HG03045 (cell line): Measurements from ENCODE around the gene ME3.
A peak's percentile ranks its signal among the peaks of the same experiment; 100 is the strongest.

Experiments
- ATAC-seq: cut with Tn5 transposase; IDR thresholded peaks from one replicate; pipeline ENCODE4 v1.9.1; 2021; ENCODE audit warnings: mild to moderate bottlenecking, moderate library complexity; ENCODE audit not compliant: unreplicated experiment

The ME3 gene

GRCh38 chr11:86519064-86519911, 153.1 kb downstream of the ME3 start:
- ATAC-seq: no peak

- no peak for ATAC-seq
Measured at GRCh38 chr11:86518211-86518610, 154.2 kb downstream of the ME3 start.

GRCh38 chr11:86517557-86517956, 154.9 kb downstream of the ME3 start:
- ATAC-seq: no peak

GRCh38 chr11:86515297-86516094, 156.9 kb downstream of the ME3 start:
- ATAC-seq: no peak

- no peak for ATAC-seq
Measured at GRCh38 chr11:86514453-86514852, 158.0 kb downstream of the ME3 start.

GRCh38 chr11:86513746-86514373, 158.6 kb downstream of the ME3 start:
- ATAC-seq: no peak

- no peak for ATAC-seq
Measured at GRCh38 chr11:86513138-86513537, 159.3 kb downstream of the ME3 start.

- peak; percentile 68 for ATAC-seq
Measured at GRCh38 chr11:86511086-86511551, 161.3 kb downstream of the ME3 start.

GRCh38 chr11:86510674-86511073, 161.7 kb downstream of the ME3 start:
- ATAC-seq: no peak

GRCh38 chr11:86510097-86510496, 162.3 kb downstream of the ME3 start:
- no peak for ATAC-seq

GRCh38 chr11:86509588-86509974, 162.8 kb downstream of the ME3 start:
- ATAC-seq: no peak

GRCh38 chr11:86508604-86509587, 163.5 kb downstream of the ME3 start:
- ATAC-seq: no peak

GRCh38 chr11:86507249-86507845, 165.1 kb downstream of the ME3 start:
- no peak for ATAC-seq

GRCh38 chr11:86506235-86506634, 166.2 kb downstream of the ME3 start:
- ATAC-seq: no peak

GRCh38 chr11:86503131-86503530, 169.3 kb downstream of the ME3 start:
- ATAC-seq: no peak

GRCh38 chr11:86502137-86502642, 170.2 kb downstream of the ME3 start:
- no peak for ATAC-seq

GRCh38 chr11:86500500-86501140, 171.8 kb downstream of the ME3 start:
- no peak for ATAC-seq

GRCh38 chr11:86499723-86500129, 172.7 kb downstream of the ME3 start:
- ATAC-seq: no peak

- ATAC-seq: no peak
Measured at GRCh38 chr11:86497836-86498235, 174.6 kb downstream of the ME3 start.
